SK-N-SH (cell line): ENCODE data around the gene FAM131A. TPM values are rescaled to one million over a fixed set of nuclear protein-coding genes. Genes with fewer than 3 reads are reported as not detected.

Source experiments
- CTCF ChIA-PET: fragments of 300-600, 350-600 bp; formaldehyde crosslinking; extraction: SDS; loops from one replicate; lab custom pipeline; 2021; lab: Yijun Ruan, JAX
- POLR2A ChIA-PET: fragments of 350-600 bp; sonication (Branson Sonifier 250); formaldehyde crosslinking; extraction: SDS; loops from one replicate; lab custom pipeline; 2020; ENCODE audit warnings: antibody characterized with exemption, inconsistent platforms; lab: Yijun Ruan, JAX
- DNase-seq: peaks from one replicate; pipeline ENCODE4 v3.0.0; 2012
- H2AFZ ChIP-seq: fragments of 200-600 bp; sonication (generic); 2 replicates; pipeline ENCODE4 v1.8.1; 2016; ENCODE audit warnings: antibody characterized with exemption, mild to moderate bottlenecking, low read depth
- H3F3A ChIP-seq: fragments of 200-600 bp; sonication (generic); replicated peaks from 2 replicates; pipeline ENCODE3; 2016; ENCODE audit warnings: antibody characterized with exemption, mild to moderate bottlenecking; ENCODE audit not compliant: insufficient read depth
- H3K27ac ChIP-seq, 2 experiments: fragments of 200-500 bp in 1 of 2; fragments of 200-600 bp in 1 of 2; sonication (Bioruptor generic) in 1 of 2; sonication (generic), shearing (Covaris generic) in 1 of 2; 2 replicates each; pipeline versions ENCODE4 v1.5.1 to v1.6.1; 2014 to 2016; ENCODE audit warnings: low read depth in 2 of 2, inconsistent platforms in 1 of 2, low read length in 1 of 2, mild to moderate bottlenecking in 1 of 2, mixed read lengths in 1 of 2
- H3K27me3 ChIP-seq: fragments of 200-600 bp; sonication (generic), shearing (Covaris generic); 2 replicates; pipeline ENCODE4 v1.6.1; 2016; ENCODE audit warnings: mixed run types; ENCODE audit not compliant: insufficient read depth
- H3K36me3 ChIP-seq, 2 experiments: fragments of 200-500 bp in 1 of 2; fragments of 200-600 bp in 1 of 2; sonication (Bioruptor generic) in 1 of 2; sonication (generic) in 1 of 2; replicated peaks in 1 of 2; 2 replicates each; pipeline versions ENCODE3 to v1.5.1; 2014 to 2016; ENCODE audit warnings: low read length in 1 of 2, mild to moderate bottlenecking in 1 of 2; ENCODE audit not compliant: insufficient read depth in 2 of 2, control insufficient read depth in 1 of 2
- H3K4me1 ChIP-seq, 2 experiments: fragments of 200-500 bp in 1 of 2; fragments of 200-600 bp in 1 of 2; sonication (Bioruptor generic) in 1 of 2; sonication (generic), shearing (Covaris generic) in 1 of 2; 2 replicates each; pipeline versions ENCODE4 v1.5.1 to v1.6.1; 2014 to 2016; ENCODE audit warnings: low read depth in 1 of 2, low read length in 1 of 2, mixed run types in 1 of 2; ENCODE audit not compliant: insufficient read depth in 2 of 2, control insufficient read depth in 1 of 2
- H3K4me2 ChIP-seq: fragments of 200-600 bp; sonication (generic), shearing (Covaris generic); 2 replicates; pipeline ENCODE4 v1.6.1; 2017; ENCODE audit warnings: mixed run types
- H3K4me3 ChIP-seq, 2 experiments: fragments of 200-500 bp in 1 of 2; fragments of 200-600 bp in 1 of 2; sonication (Bioruptor generic) in 1 of 2; sonication (generic), shearing (Covaris generic) in 1 of 2; 2 replicates each; pipeline versions ENCODE4 v1.5.1 to v1.8.1; 2014 to 2016; ENCODE audit warnings: low read depth in 2 of 2, inconsistent platforms in 1 of 2, low read length in 1 of 2, mild to moderate bottlenecking in 1 of 2, mixed read lengths in 1 of 2, moderate library complexity in 1 of 2
- H3K79me2 ChIP-seq: fragments of 200-600 bp; sonication (generic); 2 replicates; pipeline ENCODE4 v1.8.1; 2017; ENCODE audit warnings: mild to moderate bottlenecking; ENCODE audit not compliant: insufficient read depth
- H3K9ac ChIP-seq: fragments of 200-600 bp; sonication (generic); 2 replicates; pipeline ENCODE4 v1.6.1; 2017; ENCODE audit warnings: mixed run types
- H3K9me2 ChIP-seq: fragments of 200-600 bp; sonication (generic); 2 replicates; pipeline ENCODE4 v1.6.1; 2017; ENCODE audit warnings: mixed run types
- H3K9me3 ChIP-seq: fragments of 200-600 bp; sonication (generic); 2 replicates; pipeline ENCODE4 v1.6.1; 2017; ENCODE audit warnings: mixed run types, mild to moderate bottlenecking, moderate library complexity
- H4K20me1 ChIP-seq: fragments of 200-600 bp; sonication (generic); 2 replicates; pipeline ENCODE4 v1.6.1; 2017; ENCODE audit warnings: mild to moderate bottlenecking, mixed run types; ENCODE audit not compliant: insufficient read depth
- CHD2 ChIP-seq: fragments of 150-350 bp; IDR thresholded peaks from 2 replicates; pipeline ENCODE4 v1.6.1; 2018; ENCODE audit warnings: low read length; ENCODE audit not compliant: partially characterized antibody
- ELF1 ChIP-seq: IDR thresholded peaks from 2 replicates; pipeline ENCODE4 v1.4.0; 2012
- EP300 ChIP-seq, 2 experiments: IDR thresholded peaks; 2 replicates each; pipeline versions ENCODE4 v1.4.0 to v1.6.1; 2012; ENCODE audit warnings: borderline replicate concordance in 1 of 2, low read depth in 1 of 2, low read length in 1 of 2
- FOSL2 ChIP-seq: IDR thresholded peaks from 2 replicates; pipeline ENCODE4 v1.4.0; 2012; ENCODE audit warnings: low read depth, mild to moderate bottlenecking, moderate library complexity, borderline replicate concordance
- FOXJ3 ChIP-seq: sonication (generic); formaldehyde crosslinking; IDR thresholded peaks from 2 replicates; pipeline ENCODE4 v1.5.1; 2020; ENCODE audit warnings: mild to moderate bottlenecking, missing genetic modification reagents
- JUND ChIP-seq: IDR thresholded peaks from 2 replicates; pipeline ENCODE4 v1.4.0; 2012
- MXI1 ChIP-seq: IDR thresholded peaks from 2 replicates; pipeline ENCODE4 v1.6.1; 2012; ENCODE audit warnings: mild to moderate bottlenecking, low read depth, low read length, improper control_type of control experiment
- NRF1 ChIP-seq: IDR thresholded peaks from 2 replicates; pipeline ENCODE4 v1.6.1; 2012; ENCODE audit warnings: low read depth, mild to moderate bottlenecking, low read length
- RAD21 ChIP-seq: IDR thresholded peaks from 2 replicates; pipeline ENCODE4 v1.6.1; 2012; ENCODE audit warnings: mild to moderate bottlenecking, low read length
- RCOR1 ChIP-seq: fragments of 150-350 bp; IDR thresholded peaks from 2 replicates; pipeline ENCODE4 v1.6.1; 2017; ENCODE audit warnings: antibody characterized with exemption, low read length
- RFX5 ChIP-seq: IDR thresholded peaks from 2 replicates; pipeline ENCODE4 v1.6.1; 2012; ENCODE audit warnings: mild to moderate bottlenecking, improper control_type of control experiment, low read length
- SIN3A ChIP-seq: IDR thresholded peaks from 2 replicates; pipeline ENCODE4 v1.6.1; 2012; ENCODE audit warnings: low read depth, mild to moderate bottlenecking, low read length, moderate library complexity, borderline replicate concordance
- SMC3 ChIP-seq: IDR thresholded peaks from 2 replicates; pipeline ENCODE4 v1.6.1; 2012; ENCODE audit warnings: low read depth, low read length, improper control_type of control experiment
- TCF12 ChIP-seq: IDR thresholded peaks from 2 replicates; pipeline ENCODE4 v1.4.0; 2012
- TEAD4 ChIP-seq: IDR thresholded peaks from 2 replicates; pipeline ENCODE4 v1.4.0; 2012; ENCODE audit warnings: mild to moderate bottlenecking, borderline replicate concordance; ENCODE audit not compliant: insufficient read depth
- USF1 ChIP-seq: IDR thresholded peaks from 2 replicates; pipeline ENCODE4 v1.4.0; 2012; ENCODE audit warnings: low read depth, borderline replicate concordance
- YY1 ChIP-seq: IDR thresholded peaks from 2 replicates; pipeline ENCODE4 v1.4.0; 2012; ENCODE audit warnings: low read depth, mild to moderate bottlenecking
- ZBTB33 ChIP-seq: IDR thresholded peaks from 2 replicates; pipeline ENCODE4 v1.4.0; 2012; ENCODE audit warnings: low read depth, borderline replicate concordance
- WGBS: methylation state at CpG from one replicate; pipeline ENCODE4 v1.1.6; 2017; ENCODE audit warnings: low lambda C conversion rate; 5-methylcytosine and 5-hydroxymethylcytosine counted together
- polyA plus RNA-seq, 3 experiments: library from polyadenylated mRNA; depleted of rRNA; stranded (reverse); fragments of >200 nt; gene quantifications; 2 replicates each; pipeline ENCODE4 v1.2.3, GENCODE V29; 2012
- TF ChIP-seq, protein P1 (sequence below): fragments of 150-350 bp; IDR thresholded peaks from 2 replicates; pipeline ENCODE4 v1.6.1; 2016; ENCODE audit warnings: mild to moderate bottlenecking, low read depth, low read length
- TF ChIP-seq, protein P2 (sequence below): IDR thresholded peaks from 2 replicates; pipeline ENCODE4; 2012

The FAM131A gene
- polyA plus RNA-seq, 1 of the 3 experiments (the other 2 are of a cell fraction) = 31.6 TPM

GRCh38 chr3:184290331-184290730, 47.1 kb upstream of the FAM131A start (continued):
- TF ChIP-seq RAD21 (no peak), TCF12 (no peak)

DNA sequence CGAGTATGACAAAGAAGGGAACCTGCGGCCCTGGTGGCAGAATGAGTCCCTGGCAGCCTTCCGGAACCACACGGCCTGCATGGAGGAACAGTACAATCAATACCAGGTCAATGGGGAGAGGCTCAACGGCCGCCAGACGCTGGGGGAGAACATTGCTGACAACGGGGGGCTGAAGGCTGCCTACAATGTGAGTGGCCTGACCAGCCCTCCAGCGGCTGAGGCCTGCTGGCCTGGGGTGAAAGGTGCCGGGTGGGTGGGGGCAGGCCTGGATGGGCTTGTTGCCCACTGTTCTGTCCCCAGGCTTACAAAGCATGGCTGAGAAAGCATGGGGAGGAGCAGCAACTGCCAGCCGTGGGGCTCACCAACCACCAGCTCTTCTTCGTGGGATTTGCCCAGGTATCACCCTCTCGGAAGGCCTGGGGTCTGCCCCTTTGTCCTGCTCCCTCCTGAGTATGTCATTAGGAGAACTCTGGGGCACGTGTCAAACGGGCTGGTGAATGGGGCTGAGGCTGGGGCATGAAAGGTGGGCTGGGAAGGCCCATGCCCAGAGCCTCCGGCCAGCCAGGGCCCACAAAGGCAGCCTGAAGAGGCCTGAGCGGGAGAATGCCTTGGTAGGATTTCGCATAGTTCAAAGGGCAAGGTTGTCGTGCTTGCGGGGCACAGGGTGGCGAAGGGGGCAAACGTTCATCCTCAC, 46.2 kb upstream of the FAM131A start:
- TF ChIP-seq FOSL2 (no peak), NRF1 (no peak), JUND (no peak), EP300 (IDR thresholded peaks at IDR 0.05; ENCODE audit: borderline replicate concordance in 1 of 2, low read depth in 1 of 2, low read length in 1 of 2) (no peak), USF1 (no peak), RAD21 (no peak), FOXJ3 (no peak), MXI1 (no peak), RFX5 (no peak), YY1 (no peak), SIN3A (no peak), SMC3 (no peak), ELF1 (no peak), RCOR1 (no peak), ZBTB33 (no peak), CHD2 (no peak), TEAD4 (no peak)
- TF ChIP-seq, protein P1, sequence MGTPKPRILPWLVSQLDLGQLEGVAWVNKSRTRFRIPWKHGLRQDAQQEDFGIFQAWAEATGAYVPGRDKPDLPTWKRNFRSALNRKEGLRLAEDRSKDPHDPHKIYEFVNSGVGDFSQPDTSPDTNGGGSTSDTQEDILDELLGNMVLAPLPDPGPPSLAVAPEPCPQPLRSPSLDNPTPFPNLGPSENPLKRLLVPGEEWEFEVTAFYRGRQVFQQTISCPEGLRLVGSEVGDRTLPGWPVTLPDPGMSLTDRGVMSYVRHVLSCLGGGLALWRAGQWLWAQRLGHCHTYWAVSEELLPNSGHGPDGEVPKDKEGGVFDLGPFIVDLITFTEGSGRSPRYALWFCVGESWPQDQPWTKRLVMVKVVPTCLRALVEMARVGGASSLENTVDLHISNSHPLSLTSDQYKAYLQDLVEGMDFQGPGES = no peak
- TF ChIP-seq, protein P2, sequence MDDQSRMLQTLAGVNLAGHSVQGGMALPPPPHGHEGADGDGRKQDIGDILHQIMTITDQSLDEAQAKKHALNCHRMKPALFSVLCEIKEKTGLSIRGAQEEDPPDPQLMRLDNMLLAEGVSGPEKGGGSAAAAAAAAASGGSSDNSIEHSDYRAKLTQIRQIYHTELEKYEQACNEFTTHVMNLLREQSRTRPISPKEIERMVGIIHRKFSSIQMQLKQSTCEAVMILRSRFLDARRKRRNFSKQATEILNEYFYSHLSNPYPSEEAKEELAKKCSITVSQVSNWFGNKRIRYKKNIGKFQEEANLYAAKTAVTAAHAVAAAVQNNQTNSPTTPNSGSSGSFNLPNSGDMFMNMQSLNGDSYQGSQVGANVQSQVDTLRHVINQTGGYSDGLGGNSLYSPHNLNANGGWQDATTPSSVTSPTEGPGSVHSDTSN = no peak
- H3K9ac ChIP-seq = no peak overlapping the region
- H3K9me3 ChIP-seq = no peaks in the 10 kb centered on the region
- H3K79me2 ChIP-seq = no peaks in the 10 kb centered on the region
- 72% methylated on average over 14 of the region's 22 CpGs for WGBS
- no peaks in the 10 kb centered on the region for H3K9me2 ChIP-seq
- no peaks in the 10 kb centered on the region for H3K36me3 ChIP-seq
- no peaks in the 10 kb centered on the region; the same call in 1 of the 2 replicates for H3K27me3 ChIP-seq
- DNase-seq = no peak
- H3F3A ChIP-seq = peaks cover 4% of the 10 kb centered on the region
- no peaks in the 10 kb centered on the region for H3K4me1 ChIP-seq
- POLR2A ChIA-PET = interaction anchor here (0.6 kb wide), 1 partner anchor 18 kb away, joined by 3 read pairs; no protein-coding TSS in a partner anchor
- H3K4me2 ChIP-seq = no peak overlapping the region
- no peaks in the 10 kb centered on the region for H4K20me1 ChIP-seq
- no peak overlapping the region for H3K27ac ChIP-seq
- no peak overlapping the region for H2AFZ ChIP-seq
- H3K4me3 ChIP-seq = no peak overlapping the region
- CTCF ChIA-PET = interaction anchor here (0.6 to 4.2 kb wide), 8 partner anchors 15 to 511 kb away, joined by 3 to 18 read pairs (median 5); partner anchors contain the start of gene EEF1AKMT4
